Caki2 (cell line): ENCODE results near the gene ZMIZ2. TPM values are rescaled to one million over a fixed set of nuclear protein-coding genes. Genes with fewer than 3 reads are reported as not detected.
"Not testable (repeated sequence)": the region's sequence is repeated elsewhere in the genome, so short reads cannot be mapped to it uniquely, and the experiment has no call there.

ENCODE experiments used
- DNase-seq: peaks from one replicate; pipeline ENCODE4 v3.0.0-alpha.2; 2015; ENCODE audit warnings: low read depth
- in situ Hi-C: cut with HindIII; loops from 2 replicates; pipeline ENCODE4 v1.10.0; 2016; ENCODE audit warnings: low sequenced_read_pairs, low pct_unique_long_range_greater_than_20kb, mixed read lengths
- total RNA-seq: library from RNA; depleted of rRNA; stranded (reverse); fragments of >200 nt; shearing (Covaris generic); gene quantifications from 2 replicates; pipeline ENCODE4 v1.2.3, GENCODE V29; 2014; ENCODE audit warnings: low replicate concordance

The ZMIZ2 gene
- total RNA-seq, 1 experiment from 2014 or later = 4.6 TPM

- in situ Hi-C loops = no loop called here
Observed at GRCh38 chr7:44766416-44766801, 17.8 kb downstream of the ZMIZ2 start.

GRCh38 chr7:44767134-44767911 lies 18.7 kb downstream of the ZMIZ2 start:
- no peak for DNase-seq
- in situ Hi-C loops = no loop called here

More at GRCh38 chr7:44766416-44766801, 17.8 kb downstream of the ZMIZ2 start:
- no peak for DNase-seq

GRCh38 chr7:44767912-44768627 lies 19.4 kb downstream of the ZMIZ2 start:
- in situ Hi-C loops = no loop called here
- DNase-seq = no peak

GRCh38 chr7:44768628-44769371 lies 20.2 kb downstream of the ZMIZ2 start:
- in situ Hi-C loops = no loop called here
- DNase-seq = no peak

GRCh38 chr7:44769376-44769775 lies 20.7 kb downstream of the ZMIZ2 start:
- no peak for DNase-seq
- in situ Hi-C loops = no loop called here

- in situ Hi-C loops = no loop called here
- peak; percentile 18 for DNase-seq
Observed at GRCh38 chr7:44769776-44770294, 21.2 kb downstream of the ZMIZ2 start.

GRCh38 chr7:44771358-44771757 lies 22.7 kb downstream of the ZMIZ2 start:
- in situ Hi-C loops = no loop called here
- DNase-seq = no peak

GRCh38 chr7:44772440-44772839 lies 23.8 kb downstream of the ZMIZ2 start:
- DNase-seq = no peak
- in situ Hi-C loops = no loop called here

- in situ Hi-C loops = no loop called here
Observed at GRCh38 chr7:44772867-44773266, 24.2 kb downstream of the ZMIZ2 start.

GRCh38 chr7:44774486-44774885 lies 25.8 kb downstream of the ZMIZ2 start:
- in situ Hi-C loops = not testable (repeated sequence)

More at GRCh38 chr7:44772867-44773266, 24.2 kb downstream of the ZMIZ2 start:
- DNase-seq = no peak

GRCh38 chr7:44775383-44776107 lies 26.9 kb downstream of the ZMIZ2 start:
- in situ Hi-C loops = no loop called here
- no peak for DNase-seq

More at GRCh38 chr7:44774486-44774885, 25.8 kb downstream of the ZMIZ2 start:
- DNase-seq = not testable (repeated sequence)

- in situ Hi-C loops = no loop called here
- DNase-seq = no peak
Observed at GRCh38 chr7:44776211-44776610, 27.6 kb downstream of the ZMIZ2 start.

GRCh38 chr7:44782460-44782859 lies 33.8 kb downstream of the ZMIZ2 start:
- in situ Hi-C loops = no loop called here
- DNase-seq = no peak

GRCh38 chr7:44783407-44783806 lies 34.8 kb downstream of the ZMIZ2 start:
- in situ Hi-C loops = no loop called here
- DNase-seq = no peak

- no peak for DNase-seq
- in situ Hi-C loops = no loop called here
Observed at GRCh38 chr7:44784364-44784763, 35.7 kb downstream of the ZMIZ2 start.

- DNase-seq, in situ Hi-C loops: not testable (repeated sequence)
Observed at GRCh38 chr7:44785218-44785617, 36.6 kb downstream of the ZMIZ2 start.

GRCh38 chr7:44787041-44787440 lies 38.4 kb downstream of the ZMIZ2 start:
- in situ Hi-C loops = no loop called here
- DNase-seq = no peak

GRCh38 chr7:44787762-44788161 lies 39.1 kb downstream of the ZMIZ2 start:
- in situ Hi-C loops = no loop called here
- no peak for DNase-seq
